Subcutaneous adipose tissue (tissue), 4 donors: ENCODE measurements around the gene RSPH6A. TPM values are rescaled to one million over a fixed set of nuclear protein-coding genes. Genes with fewer than 3 reads are reported as not detected.

Source experiments
- CTCF ChIP-seq: fragments of 450-650 bp; IDR thresholded peaks from one replicate; pipeline ENCODE4 v1.5.1; 2016; ENCODE audit warnings: low read depth, mild to moderate bottlenecking, control low read depth, antibody characterized with exemption, moderate library complexity
- total RNA-seq, 4 donors: library from RNA; depleted of rRNA; stranded (reverse); fragments of >200 nt; gene quantifications; one replicate each; pipeline ENCODE4 v1.1.0, GENCODE V29; 2016

The RSPH6A gene
- total RNA-seq = not detected

- no peak for TF ChIP-seq CTCF
These were observed at the start of gene RSPH6A for GRCh38 chr19:45814851-45815480. Gene RSPH6A, minus strand, starts transcription at chr19:45815308. Its CDS starts 132 bp downstream, at chr19:45815176.

GRCh38 chr19:45864629-45865082 lies 49.5 kb upstream of the RSPH6A start:
- no peak for TF ChIP-seq CTCF

GRCh38 chr19:45863840-45864628 lies 48.9 kb upstream of the RSPH6A start, which contains the start of gene FOXA3:
Gene FOXA3, plus strand, starts transcription at chr19:45864326. Its CDS starts 131 bp downstream, at chr19:45864457.
- TF ChIP-seq CTCF = no peak

- no peak for TF ChIP-seq CTCF
These were observed 48.3 kb upstream of the RSPH6A start for GRCh38 chr19:45863335-45863839.

GRCh38 chr19:45862564-45863334 lies 47.6 kb upstream of the RSPH6A start, which contains the start of gene SYMPK:
Gene SYMPK, minus strand, starts transcription at chr19:45863147. Its CDS starts 8,652 bp downstream, at chr19:45854495.
- TF ChIP-seq CTCF = no peak

GRCh38 chr19:45862271-45862563 lies 47.1 kb upstream of the RSPH6A start:
- no peak for TF ChIP-seq CTCF
